ENCODE data around the gene TBXAS1. TPM values are rescaled to one million over a fixed set of nuclear protein-coding genes. Genes with fewer than 3 reads are reported as not detected.
"Not testable (repeated sequence)": the region's sequence is repeated elsewhere in the genome, so short reads cannot be mapped to it uniquely, and the experiment has no call there.

TBXAS1 gene
- total RNA-seq, 1 donor from 2014 or later: 5.0 TPM

GRCh38 chr7:139902436-139903102 lies 73.5 kb downstream of the TBXAS1 start:
- ATAC-seq (no peak), DNase-seq (no peak)
- intact Hi-C loops (cut with micrococcal nuclease): no loop called here

- ATAC-seq; intact Hi-C loops (cut with micrococcal nuclease); DNase-seq: not testable (repeated sequence)
Observed at GRCh38 chr7:139903103-139903477, 74.0 kb downstream of the TBXAS1 start.

GRCh38 chr7:139906879-139907278 lies 77.8 kb downstream of the TBXAS1 start:
- intact Hi-C loops (cut with micrococcal nuclease): no loop called here
- no peak for DNase-seq
- no peak for ATAC-seq

DNA sequence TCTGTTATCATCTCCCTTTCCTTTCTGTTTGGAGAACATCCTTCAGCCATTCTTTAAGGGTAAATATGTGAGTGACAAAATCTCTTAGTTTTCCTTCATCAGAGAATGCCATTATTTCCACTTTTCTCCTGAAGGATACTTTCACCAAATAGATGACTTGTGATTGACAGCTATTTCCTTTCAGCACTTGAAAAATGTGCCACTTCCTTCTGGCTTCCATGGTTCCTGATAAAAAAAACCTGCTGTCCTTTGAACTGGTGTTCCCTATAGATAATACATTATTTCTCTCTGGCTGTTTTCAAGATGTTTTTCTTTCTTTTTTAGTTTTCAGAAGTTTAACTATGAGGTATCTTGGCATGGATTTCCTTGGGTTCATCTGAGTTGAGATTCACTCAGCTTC lies 79.7 kb downstream of the TBXAS1 start:
- no peak for ATAC-seq
- intact Hi-C loops (cut with micrococcal nuclease): no loop called here
- DNase-seq: no peak

- no peak for DNase-seq
- intact Hi-C loops (cut with micrococcal nuclease): no loop called here
- no peak for ATAC-seq
Observed at GRCh38 chr7:139909379-139910050, 80.5 kb downstream of the TBXAS1 start.

- intact Hi-C loops (cut with micrococcal nuclease): no loop called here
- DNase-seq (no peak), ATAC-seq (no peak)
Observed at GRCh38 chr7:139913021-139913844, 84.2 kb downstream of the TBXAS1 start.

DNA sequence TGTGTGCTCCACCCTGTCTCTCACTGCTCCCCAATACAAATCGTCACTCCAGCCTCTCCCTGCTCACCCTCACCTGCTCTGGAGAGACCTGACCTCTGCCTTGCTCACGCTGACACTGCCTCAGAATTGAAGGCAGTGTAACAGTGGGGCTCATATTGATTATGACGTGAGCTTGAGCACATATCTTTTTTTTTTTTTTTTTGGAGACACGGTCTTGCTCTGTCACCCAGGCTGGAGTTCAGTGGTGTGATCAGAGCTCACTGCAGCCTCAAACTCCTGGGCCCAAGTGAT lies 84.7 kb downstream of the TBXAS1 start:
- no peak for ATAC-seq
- no peak for DNase-seq
- intact Hi-C loops (cut with micrococcal nuclease): no loop called here

GRCh38 chr7:139914306-139915267 lies 85.5 kb downstream of the TBXAS1 start:
- intact Hi-C loops (cut with micrococcal nuclease): no loop called here
- no peak for ATAC-seq
- no peak for DNase-seq

DNA sequence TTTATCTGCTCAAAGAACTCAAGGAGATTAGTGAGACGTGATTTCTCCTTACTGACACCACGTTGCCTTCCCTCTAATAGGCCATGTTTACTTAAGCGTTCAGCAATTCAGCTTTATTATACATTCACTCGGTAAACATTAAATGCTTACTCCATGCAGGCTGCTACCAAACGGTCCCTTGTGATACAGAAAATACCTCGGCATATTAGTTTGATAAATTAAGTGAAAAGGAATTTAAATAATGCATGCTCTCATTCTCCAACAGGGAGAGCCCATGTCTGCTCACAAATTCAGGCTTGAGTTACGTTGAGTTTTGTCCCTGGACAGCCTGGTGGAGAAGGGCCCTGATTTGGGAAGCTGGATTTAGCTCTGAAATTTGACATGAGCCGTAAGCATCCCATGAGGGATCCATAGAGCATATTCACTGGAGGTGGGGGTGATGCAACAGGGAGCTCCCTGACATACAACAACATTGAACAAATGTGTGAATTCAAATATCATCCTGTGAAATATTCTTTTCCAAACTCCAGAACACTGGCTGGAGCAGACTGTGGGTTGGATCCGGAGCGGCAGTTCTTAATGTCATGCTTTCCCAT lies 86.3 kb downstream of the TBXAS1 start:
- no peak for ATAC-seq
- intact Hi-C loops (cut with micrococcal nuclease): no loop called here
- no peak for DNase-seq

DNA sequence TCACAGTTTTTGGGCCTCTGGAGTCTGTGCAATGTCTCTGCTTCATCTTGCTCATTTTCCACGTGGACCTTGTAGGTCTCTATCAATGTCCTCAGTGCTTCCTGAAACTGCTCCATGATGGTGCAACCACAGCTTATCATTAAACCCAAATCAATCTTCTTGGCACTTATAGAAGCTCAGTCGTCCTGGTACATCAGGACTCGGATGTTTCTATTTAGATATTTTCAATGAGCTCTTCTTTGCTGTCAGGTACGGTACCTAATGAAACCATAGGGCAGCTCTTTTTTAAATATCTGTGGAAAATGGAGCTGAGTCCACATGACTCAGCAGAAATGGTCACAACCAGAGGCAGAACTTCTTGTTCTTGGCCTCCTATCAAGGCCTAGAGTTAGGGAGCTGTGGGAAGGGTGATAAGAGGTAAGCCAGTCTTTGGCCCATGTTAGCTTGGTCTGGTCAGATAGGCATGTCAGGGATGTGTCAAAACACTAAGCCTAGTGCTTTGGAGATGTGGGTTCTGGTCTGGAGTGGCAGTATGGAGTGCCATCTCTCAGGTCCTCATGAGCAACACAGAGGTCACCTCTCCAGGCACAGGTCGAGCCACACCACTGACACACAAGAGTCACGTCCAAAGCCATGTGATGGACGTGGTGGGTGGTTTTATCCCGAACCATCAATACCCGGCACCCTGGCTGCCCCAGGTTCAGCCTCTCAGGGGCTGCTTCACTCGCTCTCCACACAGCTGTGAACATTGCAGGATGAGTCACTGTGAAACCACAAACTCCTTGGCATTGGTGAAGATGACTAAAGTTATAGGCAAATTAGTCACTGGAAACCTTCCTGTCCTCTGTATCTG lies 87.0 kb downstream of the TBXAS1 start:
- ATAC-seq: peak; percentile 75
- intact Hi-C loops (cut with micrococcal nuclease): no loop called here
- DNase-seq: peak; percentile 41

GRCh38 chr7:139916717-139917395 lies 87.8 kb downstream of the TBXAS1 start:
- DNase-seq (no peak), ATAC-seq (no peak)
- intact Hi-C loops (cut with micrococcal nuclease): no loop called here

DNA sequence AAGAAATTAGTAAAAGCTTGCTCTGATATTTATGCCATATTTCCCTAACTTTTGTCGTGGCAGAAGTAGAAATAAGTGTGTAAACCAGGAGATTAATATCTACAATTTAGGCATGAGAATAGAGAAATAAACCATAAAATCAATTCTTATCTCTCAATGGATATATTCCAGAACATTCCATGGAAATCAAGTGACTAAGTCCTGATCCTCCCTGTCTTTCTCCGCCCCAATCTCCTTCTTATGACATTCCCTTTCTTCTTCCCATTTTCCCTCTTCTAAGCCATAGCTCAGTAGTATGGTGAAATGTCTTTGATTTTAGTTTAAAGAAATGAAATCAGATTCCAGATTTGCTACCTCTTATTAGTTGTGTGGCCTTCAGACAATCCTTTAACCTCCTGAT lies 88.8 kb downstream of the TBXAS1 start:
- ATAC-seq (no peak), DNase-seq (no peak)
- intact Hi-C loops (cut with micrococcal nuclease): no loop called here

DNA sequence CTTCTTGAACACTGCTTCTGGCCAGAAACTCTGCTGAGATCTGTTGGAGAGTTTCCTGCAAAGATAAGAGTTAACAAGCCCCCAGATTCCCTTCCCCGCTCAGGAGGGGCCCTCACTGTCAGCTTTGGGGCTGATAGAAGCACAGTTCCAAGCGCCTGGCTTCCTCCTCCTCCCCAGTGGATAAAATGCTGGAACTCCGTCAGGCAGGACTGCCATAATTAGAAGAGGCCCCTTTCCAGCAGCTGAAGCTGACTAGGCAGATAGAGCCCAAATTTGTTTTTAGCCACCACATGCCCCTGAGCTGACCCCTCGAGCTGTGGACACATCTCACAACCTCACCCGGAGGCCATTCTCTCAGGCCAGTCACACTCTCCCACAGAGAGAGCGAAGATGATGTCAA lies 89.4 kb downstream of the TBXAS1 start:
- ATAC-seq: peak; percentile 82
- DNase-seq: peak; percentile 50
- intact Hi-C loops (cut with micrococcal nuclease): no loop called here

DNA sequence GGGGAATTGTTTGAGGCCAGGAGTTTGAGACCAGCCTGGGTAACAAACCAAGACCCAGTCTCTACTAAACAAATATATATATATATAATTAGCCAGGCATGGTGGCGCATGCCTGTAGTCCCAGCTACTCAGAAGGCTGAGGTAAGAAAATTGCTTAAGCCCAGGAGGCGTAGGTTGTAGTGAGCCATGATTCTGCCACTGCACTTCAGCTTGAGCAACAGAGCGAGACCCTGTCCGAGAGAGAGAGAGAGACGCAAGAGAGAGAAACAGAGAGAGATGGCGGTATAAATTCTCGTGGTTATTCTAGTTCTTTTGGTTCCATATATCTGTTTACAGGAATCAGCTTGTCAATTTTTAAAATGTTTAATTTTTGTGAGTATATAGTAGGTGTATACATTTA lies 94.0 kb downstream of the TBXAS1 start:
- DNase-seq (no peak), ATAC-seq (no peak)
- intact Hi-C loops (cut with micrococcal nuclease): no loop called here

DNA sequence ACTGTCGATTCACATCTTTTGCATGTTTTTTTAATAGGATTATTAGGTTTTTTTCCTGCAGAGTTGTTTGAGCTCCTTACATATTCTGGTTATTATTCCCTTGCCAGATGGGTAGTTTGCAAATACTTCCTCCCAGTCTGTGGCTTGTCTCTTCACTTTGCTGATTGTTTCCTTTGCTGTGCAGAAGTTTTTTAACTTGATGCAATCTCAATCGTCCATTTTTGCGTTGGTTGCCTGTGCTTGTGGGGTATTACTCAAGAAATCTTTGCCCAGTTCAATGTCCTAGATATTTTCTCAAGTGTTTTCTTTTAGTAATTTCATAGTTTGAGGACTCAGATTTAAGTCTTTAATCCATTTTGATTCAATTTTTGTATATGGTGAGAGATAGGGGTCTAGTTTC lies 95.4 kb downstream of the TBXAS1 start:
- no peak for ATAC-seq
- DNase-seq: no peak
- intact Hi-C loops (cut with micrococcal nuclease): no loop called here

- DNase-seq; ATAC-seq; intact Hi-C loops (cut with micrococcal nuclease): not testable (repeated sequence)
Observed at GRCh38 chr7:139929221-139929620, 100.2 kb downstream of the TBXAS1 start.

DNA sequence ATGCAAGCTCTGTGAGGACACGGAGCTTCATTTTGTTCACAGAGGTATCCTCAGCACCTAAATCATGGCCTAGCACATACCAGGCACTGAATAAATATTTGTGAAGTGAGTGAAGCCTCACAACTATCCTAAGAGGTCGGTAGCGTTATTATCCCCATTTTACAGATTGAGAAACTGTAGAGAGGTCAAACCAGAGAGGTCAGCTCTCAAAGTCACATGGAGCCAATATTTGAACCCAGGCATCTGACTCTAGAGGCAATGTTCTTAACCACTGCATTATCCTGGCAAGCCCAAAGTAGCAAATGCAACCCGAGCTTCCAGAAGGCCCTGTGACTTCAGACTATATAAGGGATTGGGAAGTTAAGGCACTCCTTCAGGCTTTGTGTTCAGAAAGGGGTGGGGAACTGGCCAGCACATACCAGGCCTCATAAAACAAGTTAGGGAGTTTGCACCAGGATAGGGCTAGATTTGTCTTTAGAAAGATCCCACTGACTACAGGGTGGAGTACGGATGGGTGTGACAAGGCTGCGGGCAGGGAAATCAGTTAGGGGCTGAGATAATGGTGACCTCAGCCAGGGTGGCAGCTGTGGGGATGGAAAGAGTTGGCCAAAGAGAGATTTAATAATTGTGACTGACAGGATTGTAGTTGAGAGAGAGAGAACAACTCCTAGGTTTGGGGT lies 101.4 kb downstream of the TBXAS1 start:
- ATAC-seq: no peak
- intact Hi-C loops (cut with micrococcal nuclease): no loop called here
- no peak for DNase-seq

Data from left ventricle myocardium superior (tissue), 1 donor.